GM18517 (cell line): Measurements from ENCODE around the gene PARD3.

ENCODE experiments used
- ATAC-seq: cut with Tn5 transposase; IDR thresholded peaks from one replicate; pipeline ENCODE4 v1.9.1; 2021; ENCODE audit warnings: mild to moderate bottlenecking, moderate library complexity; ENCODE audit not compliant: unreplicated experiment

The PARD3 gene

GRCh38 chr10:34520510-34520909, 294.6 kb downstream of the PARD3 start:
- ATAC-seq, result no peak

GRCh38 chr10:34520084-34520483, 295.0 kb downstream of the PARD3 start:
- ATAC-seq, result no peak

GRCh38 chr10:34514290-34514689, 300.8 kb downstream of the PARD3 start:
- ATAC-seq, result no peak

GRCh38 chr10:34513636-34514035, 301.5 kb downstream of the PARD3 start:
- no peak for ATAC-seq

- no peak for ATAC-seq
Measured at GRCh38 chr10:34507217-34507616, 307.9 kb downstream of the PARD3 start.

GRCh38 chr10:34506786-34507185, 308.3 kb downstream of the PARD3 start:
- no peak for ATAC-seq

GRCh38 chr10:34505338-34505737, 309.8 kb downstream of the PARD3 start:
- no peak for ATAC-seq

- no peak for ATAC-seq
Measured at GRCh38 chr10:34504534-34504933, 310.6 kb downstream of the PARD3 start.

- no peak for ATAC-seq
Measured at GRCh38 chr10:34503704-34504103, 311.4 kb downstream of the PARD3 start.

- no peak for ATAC-seq
Measured at GRCh38 chr10:34499612-34500279, 315.4 kb downstream of the PARD3 start.

GRCh38 chr10:34498821-34499220, 316.3 kb downstream of the PARD3 start:
- ATAC-seq, result no peak

- no peak for ATAC-seq
Measured at GRCh38 chr10:34495938-34496337, 319.2 kb downstream of the PARD3 start.

GRCh38 chr10:34494012-34494411, 321.1 kb downstream of the PARD3 start:
- no peak for ATAC-seq

GRCh38 chr10:34492081-34492480, 323.0 kb downstream of the PARD3 start:
- ATAC-seq, result no peak

- no peak for ATAC-seq
Measured at GRCh38 chr10:34491678-34492077, 323.4 kb downstream of the PARD3 start.

- no peak for ATAC-seq
Measured at GRCh38 chr10:34489973-34490745, 324.9 kb downstream of the PARD3 start.

GRCh38 chr10:34489411-34489810, 325.7 kb downstream of the PARD3 start:
- ATAC-seq, result no peak

GRCh38 chr10:34488476-34489130, 326.5 kb downstream of the PARD3 start:
- no peak for ATAC-seq

- ATAC-seq, result no peak
Measured at GRCh38 chr10:34486008-34486407, 329.1 kb downstream of the PARD3 start.

- no peak for ATAC-seq
Measured at GRCh38 chr10:34484164-34484563, 330.9 kb downstream of the PARD3 start.

- no peak for ATAC-seq
Measured at GRCh38 chr10:34480345-34480744, 334.8 kb downstream of the PARD3 start.
